Ovary (tissue), 3 donors: ENCODE measurements around the gene OXCT2.

Experiments
- EP300 ChIP-seq: sonication (generic); formaldehyde crosslinking; IDR thresholded peaks from one replicate; pipeline ENCODE4 v1.6.1; 2017; ENCODE audit warnings: antibody characterized with exemption
- POLR2A ChIP-seq: fragments of 450-650 bp; IDR thresholded peaks from one replicate; pipeline ENCODE4 v1.6.1; 2017; ENCODE audit warnings: antibody characterized with exemption, mild to moderate bottlenecking, moderate library complexity
- TF ChIP-seq, protein P1 (sequence below), 3 donors: fragments of 450-650 bp in 2 of 3; fragments of 200-600 bp in 1 of 3; IDR thresholded peaks; one replicate each; pipeline versions ENCODE4 v1.5.1 to v1.8.0; 2016 to 2022; ENCODE audit warnings: antibody characterized with exemption in 3 of 3, mild to moderate bottlenecking in 1 of 3
- donor health status: DM: no; HTN: no; CAD: no.

DNA sequence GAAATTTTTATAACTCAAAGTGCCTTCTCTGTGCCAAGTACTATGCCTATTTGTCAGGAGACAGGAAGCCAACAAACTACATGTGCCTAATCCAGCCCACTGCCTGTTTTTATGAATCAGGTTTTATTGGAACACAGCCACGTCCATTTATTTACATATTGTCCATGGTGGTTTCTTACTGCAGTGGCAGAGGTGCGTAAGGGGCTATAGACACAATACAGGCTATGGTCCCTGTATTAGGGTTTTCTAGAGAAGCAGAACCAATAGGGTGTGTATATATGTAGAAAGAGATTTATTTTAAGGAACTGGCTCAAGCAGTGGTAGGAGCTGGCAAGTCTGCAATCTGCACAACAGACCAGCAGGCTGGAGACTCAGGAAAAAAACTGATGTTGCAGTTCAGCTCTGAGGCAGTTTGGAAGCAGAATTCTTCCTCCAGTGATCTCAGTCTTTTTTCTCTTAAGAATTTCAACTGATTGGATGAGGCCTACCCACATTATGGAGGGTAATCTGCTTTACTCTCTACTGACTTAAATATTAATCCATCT, 17.1 kb downstream of the OXCT2 start:
- TF ChIP-seq, protein P1, sequence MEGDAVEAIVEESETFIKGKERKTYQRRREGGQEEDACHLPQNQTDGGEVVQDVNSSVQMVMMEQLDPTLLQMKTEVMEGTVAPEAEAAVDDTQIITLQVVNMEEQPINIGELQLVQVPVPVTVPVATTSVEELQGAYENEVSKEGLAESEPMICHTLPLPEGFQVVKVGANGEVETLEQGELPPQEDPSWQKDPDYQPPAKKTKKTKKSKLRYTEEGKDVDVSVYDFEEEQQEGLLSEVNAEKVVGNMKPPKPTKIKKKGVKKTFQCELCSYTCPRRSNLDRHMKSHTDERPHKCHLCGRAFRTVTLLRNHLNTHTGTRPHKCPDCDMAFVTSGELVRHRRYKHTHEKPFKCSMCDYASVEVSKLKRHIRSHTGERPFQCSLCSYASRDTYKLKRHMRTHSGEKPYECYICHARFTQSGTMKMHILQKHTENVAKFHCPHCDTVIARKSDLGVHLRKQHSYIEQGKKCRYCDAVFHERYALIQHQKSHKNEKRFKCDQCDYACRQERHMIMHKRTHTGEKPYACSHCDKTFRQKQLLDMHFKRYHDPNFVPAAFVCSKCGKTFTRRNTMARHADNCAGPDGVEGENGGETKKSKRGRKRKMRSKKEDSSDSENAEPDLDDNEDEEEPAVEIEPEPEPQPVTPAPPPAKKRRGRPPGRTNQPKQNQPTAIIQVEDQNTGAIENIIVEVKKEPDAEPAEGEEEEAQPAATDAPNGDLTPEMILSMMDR (IDR thresholded peaks at IDR 0.05), result no peak
- TF ChIP-seq POLR2A, result no peak
- TF ChIP-seq EP300, result no peak
